HG03442 (cell line): ENCODE measurements around the gene COPS7B.

Experiments used
- ATAC-seq: cut with Tn5 transposase; IDR thresholded peaks from one replicate; pipeline ENCODE4 v1.9.1; 2021; ENCODE audit warnings: mild to moderate bottlenecking, moderate library complexity; ENCODE audit not compliant: unreplicated experiment

The COPS7B gene

DNA sequence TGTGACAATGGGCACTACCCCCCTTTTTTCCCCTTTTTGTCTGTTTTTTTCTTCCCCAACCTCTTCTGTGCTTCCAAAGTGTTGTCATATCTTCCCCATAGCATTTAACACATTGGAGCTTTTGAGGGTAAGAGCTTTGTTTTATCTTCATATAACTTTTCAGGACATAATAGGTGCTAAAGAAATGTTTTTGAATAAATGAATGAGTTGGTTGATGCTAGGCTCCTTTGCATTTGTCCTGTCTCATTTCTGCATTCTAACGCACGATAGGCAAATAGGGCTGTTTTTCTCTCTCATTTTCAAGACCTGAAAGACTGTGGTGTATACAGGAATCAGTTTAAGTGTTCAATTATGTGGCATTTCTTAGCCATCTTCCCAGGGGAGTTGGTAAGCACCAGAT is 832 bp upstream of the COPS7B start:
- no peak for ATAC-seq

DNA sequence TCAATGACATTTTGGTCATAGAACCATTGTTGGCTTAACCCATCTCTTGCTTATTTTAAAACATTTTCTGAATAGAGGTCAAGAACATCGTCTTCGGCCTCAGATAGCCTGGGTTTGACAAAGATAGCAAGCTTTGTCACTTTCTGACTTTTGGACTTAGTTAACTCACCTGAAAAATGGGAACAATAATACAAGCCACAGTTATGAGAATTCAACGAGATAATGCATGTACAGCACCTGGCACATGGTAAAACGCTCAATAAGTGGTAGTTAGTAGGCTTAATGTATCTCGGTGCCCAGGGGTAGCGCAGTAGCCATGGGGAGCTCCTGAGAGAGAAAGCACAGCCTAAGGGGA is 446 bp upstream of the COPS7B start:
- ATAC-seq: no peak

DNA sequence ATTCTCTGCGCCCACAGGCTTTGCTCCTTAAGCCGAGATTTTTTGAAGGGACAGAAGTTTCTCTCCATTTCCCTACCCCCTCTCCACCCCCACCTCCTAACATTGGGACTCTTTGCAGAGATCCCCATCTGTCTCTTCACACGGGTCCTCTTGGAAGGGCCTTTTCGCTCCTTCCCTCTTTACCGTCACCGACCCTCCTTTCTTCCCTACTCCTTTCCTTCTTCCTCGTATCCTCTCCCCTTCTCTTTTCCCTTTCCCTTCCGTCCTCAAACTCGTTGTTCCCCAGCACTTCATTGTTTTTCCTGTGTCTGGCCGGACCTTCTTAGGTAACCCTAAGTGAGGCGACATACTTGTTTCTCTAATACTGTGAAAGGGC is 660 bp downstream of the COPS7B start:
- no peak for ATAC-seq

DNA sequence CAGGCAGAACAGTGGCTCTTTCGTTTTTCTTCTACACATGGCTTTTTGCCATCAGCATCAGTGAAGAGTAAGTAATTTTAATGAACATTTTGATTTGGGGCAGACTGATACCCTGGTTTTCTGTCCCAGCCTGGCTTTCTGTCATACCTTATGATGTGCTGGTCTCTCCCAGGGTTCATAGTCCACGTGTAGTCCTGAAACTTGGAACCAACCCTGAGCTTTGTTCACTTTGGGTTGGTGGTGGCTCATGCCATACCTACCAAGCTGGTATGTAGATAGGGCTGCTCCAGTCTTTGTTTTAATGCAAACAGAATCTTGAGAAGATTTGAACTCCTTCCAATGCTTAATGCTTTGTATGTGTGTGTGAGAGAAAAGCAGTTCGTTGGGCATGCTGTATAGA is 4.9 kb downstream of the COPS7B start:
- no peak for ATAC-seq

DNA sequence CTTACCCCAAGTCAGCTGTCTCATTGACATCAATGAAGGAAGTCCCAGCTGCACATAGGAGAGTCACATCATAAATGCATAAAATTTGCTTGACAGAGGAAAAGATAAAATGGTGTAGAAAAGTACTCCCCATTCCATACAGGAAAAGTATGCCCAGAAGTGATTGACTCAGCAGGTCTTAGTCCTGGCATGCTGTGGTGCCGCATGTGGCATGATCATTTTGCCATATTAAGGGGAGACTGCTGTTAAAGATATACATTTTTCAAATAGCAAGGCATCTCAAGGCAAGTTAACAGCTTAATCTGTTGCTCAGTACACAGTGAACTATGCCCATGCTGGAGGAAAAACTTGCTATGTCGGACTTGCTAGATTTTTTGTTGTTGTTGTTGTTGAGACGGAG is 8.1 kb downstream of the COPS7B start:
- no peak for ATAC-seq

DNA sequence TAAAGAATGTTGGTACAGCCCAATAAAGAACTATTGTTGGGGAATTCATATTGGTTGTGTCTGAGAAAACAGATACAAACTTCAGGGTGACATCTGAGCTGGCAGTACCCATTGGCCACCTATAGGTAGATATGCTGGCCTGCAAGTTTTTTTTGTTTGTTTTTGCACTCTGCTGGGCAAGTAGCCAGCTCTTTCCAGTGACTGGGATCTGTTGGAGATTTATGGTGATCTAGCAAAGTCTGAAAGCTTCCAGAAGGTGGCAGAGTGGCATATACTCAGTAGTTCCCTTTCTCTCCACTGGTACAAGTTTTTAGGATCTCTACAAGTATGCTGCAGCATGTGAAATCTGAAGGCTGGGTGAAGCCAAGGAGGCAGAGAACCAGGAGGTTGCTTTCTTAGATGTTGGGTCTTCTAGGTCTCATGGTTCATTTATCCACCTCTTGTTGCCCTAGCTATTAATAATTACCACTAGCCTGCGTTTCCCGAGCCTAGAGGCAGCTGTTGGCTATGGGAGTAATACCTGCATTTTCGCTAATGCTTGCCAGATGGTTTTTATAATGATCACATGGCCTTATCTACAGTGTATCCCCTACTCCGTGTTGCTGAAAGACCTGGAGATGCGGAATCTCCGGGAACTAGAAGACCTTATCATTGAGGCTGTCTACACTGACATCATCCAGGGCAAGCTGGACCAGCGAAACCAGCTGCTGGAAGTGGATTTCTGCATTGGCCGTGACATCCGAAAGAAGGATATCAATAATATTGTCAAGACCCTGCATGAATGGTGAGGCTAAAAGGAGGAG is 9.5 kb downstream of the COPS7B start:
- ATAC-seq: no peak

DNA sequence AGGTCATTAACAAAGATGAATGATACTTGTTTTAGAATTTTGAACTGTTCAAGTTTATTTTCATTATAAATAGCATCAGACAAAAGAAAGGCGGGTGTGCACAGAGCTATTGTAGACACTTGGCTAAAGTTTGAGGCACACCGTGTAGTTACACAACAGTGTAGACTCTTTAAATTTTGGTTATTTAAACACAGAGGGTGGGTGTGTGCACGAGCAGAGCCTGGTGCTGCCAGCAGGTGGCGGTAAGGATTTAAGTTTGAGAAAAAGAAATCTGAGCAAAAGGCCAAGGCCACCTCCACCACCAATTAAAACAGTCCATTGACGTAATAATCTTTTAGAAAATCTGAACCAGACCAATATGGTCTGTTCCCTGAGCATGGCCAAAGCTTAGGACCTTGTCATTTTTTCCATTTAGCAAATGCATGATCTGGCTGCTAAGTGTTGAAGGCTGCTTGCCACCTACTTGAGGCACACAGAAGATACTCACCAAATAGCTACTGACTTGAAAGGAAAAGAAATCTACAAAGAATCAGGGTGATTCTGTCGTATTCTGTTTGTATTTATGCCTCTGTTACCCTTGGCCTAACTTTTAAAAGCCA is 14.3 kb downstream of the COPS7B start:
- no peak for ATAC-seq

DNA sequence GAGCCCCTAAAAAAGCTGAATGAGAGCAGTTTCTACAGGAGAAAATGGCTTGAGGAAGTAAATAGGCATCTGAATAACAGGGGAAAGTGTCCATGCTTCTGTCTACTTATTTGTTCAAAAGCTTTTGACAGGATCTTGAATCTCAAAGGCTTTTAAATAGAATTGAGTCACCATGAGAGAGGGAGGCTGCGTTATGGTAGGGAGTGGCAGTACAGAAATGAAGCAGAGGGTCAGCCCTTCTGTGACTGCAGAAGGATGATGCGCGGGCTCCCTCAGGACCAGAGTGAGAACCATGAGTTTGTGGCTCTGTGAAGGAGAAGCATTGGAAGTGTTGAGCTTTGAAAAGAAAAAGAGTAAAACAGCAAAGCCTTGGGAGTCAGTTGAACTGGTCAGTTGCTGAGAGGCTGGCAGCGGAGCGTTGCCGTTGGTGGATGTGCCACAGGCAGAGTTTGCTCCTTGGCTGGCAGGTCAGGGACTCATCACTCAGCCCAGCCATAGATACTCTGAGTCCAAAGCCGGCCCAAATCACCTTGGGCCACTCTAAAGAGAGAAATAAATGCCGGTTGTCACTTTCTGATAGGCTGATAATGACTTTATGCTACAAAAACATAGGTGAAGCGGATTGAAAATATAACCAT is 17.4 kb downstream of the COPS7B start:
- no peak for ATAC-seq

DNA sequence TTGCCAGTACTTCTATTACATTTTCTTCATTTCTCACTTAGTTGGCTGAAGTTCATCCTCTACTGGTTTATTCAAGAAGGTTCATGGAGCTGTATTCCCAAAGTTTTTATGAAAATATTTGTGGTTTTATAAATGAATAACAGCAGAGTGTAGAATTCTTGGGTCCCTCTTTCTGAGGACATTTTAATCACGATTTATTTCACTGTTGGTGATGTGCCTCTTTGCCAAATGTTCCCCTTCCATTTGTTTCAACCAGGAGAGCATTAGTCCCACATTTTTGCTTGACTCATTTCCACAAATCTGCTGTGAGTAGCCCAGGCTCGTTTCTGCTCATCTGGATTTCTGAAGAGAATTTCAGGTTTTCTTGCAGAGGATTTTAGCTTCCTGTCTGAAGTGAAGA is 20.8 kb downstream of the COPS7B start:
- ATAC-seq: no peak

DNA sequence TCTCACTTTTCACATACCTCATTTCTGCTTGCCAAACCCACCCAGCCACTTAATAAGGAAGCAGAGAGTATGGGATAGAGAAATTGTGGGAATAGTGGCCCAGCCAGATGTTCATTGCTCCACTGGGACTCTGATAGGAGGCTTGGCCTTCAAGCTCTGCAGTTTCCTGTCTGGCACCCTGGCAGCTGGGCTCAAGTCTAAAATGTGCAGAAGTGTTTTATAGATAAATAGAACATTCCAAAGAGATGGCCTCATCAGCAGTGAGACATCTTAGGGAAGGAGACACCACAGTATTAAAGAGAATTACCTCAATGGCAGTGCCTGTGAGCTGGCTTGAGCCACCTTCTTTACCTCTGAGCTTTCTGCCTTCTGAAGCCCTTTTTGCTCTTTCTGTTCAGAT is 24.7 kb downstream of the COPS7B start:
- no peak for ATAC-seq

DNA sequence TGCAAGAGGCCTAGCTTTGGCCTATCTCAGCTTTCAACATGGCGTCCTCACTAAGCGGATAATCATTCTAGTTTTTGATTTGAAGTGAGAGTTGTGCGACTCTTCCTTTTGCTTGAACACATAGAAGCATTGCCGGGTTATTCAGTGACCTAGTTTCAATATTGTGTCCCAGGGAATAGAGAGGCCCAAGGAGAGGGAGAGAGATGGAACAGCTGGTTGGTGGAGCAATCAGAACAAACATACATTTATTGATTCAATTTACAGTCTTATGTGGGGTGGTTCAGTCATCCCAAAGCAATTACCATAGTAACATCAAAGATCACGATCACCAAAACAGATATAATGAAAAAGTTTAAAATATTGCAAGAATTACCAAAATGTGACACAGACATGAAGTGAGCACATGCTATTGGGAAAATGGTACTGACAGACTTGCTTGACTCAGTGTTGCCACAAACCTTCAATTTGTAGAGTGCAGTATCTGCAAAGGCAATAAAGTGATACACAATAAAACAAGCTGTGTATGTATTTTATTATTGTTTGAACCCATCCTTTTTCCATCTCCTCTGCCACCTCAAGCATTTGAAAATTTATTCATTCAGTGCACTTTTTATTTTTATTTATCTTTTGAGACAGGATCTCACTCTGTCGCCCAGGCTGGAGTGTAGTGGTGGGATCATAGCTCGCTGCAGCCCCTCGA is 30.2 kb downstream of the COPS7B start:
- no peak for ATAC-seq

DNA sequence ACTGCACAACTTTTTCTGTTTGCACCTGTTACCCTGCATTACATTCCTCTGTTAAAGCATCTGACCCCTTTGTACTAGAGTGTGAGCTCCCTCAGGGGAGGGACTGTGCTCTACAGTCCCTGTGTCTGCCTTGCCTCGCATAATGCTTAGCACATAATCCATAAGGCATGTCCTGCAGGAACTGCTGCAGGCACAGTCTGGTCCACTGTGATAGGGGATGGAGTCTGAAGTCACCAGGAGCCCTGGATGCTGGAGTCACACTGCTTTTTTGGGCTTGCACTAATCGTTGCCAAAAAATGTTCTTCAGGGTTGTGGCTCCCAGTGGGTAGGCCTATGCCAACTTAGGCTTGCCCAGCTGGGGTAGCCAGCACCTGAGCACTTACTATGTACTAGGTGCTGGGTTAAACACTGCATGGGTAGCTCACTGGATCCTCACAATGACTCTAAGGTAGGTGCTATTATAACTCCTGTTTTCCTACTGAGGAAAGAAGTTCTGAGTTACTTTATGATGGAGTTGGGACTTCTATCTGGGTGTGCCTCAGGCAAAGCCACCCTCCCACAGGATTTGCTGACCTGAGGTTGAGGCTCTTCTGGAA is 33.3 kb downstream of the COPS7B start:
- no peak for ATAC-seq

DNA sequence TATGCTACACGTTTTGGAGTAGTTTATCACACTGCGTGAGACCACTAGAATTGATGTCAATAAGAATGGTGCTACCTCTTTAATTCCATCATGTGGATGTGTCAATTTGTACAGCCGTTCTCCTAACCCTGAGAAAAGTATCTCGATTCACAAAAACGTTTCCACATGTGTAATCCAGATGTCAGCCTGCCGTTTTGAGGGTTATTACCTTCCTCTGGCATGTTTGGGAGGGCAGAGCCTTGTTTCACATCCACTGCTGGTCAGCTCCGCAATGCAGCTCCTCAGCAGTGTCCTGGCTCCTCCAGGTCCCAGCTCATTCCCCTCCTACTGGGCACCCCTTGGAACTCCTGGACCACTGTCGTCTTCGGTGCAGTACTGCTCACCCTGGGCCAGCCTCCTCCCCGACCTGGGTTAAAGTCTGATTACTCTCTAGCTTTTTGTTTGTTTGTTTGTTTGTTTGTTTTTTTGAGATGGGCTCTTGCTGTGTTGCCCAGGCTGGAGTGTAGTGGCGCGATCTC is 34.6 kb downstream of the COPS7B start:
- no peak for ATAC-seq

DNA sequence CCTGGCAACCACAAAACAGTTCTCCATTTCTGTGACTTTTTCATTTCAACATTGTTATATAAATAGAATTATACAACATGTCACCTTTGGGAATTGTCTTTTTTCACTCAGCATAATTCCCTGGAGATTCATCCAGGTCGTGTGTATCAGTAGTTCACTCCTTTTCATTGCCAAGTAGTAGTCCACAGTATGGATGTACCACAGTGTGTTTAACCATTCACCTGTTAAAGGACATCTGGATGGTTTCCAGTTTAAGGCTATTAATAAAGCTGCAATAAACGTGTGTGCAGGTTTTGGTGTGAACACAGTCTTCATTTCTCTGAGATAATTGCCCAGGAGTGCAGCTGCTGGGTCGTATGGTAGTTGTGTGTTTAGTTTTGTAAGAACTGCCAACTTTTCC is 35.7 kb downstream of the COPS7B start:
- ATAC-seq: no peak

DNA sequence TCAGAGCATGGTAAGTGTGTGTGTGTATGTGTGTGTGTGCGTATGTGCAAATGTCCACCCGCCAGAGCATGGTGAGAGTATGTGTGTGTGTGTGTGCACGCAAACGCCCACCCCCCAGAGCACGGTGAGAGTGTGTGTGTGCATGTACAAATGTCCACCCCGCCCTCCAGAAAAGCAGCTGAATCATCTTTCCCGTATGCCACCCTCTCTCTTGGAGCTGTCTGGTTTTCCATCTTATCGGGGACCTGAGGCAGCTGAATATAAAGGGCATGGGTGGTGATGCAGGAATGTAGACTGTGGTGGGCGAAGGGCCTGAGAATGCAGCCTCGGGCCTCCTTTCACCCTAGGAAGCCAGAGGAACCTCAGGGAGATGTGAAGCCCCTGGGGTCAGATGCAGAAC is 66.9 kb downstream of the COPS7B start:
- no peak for ATAC-seq

DNA sequence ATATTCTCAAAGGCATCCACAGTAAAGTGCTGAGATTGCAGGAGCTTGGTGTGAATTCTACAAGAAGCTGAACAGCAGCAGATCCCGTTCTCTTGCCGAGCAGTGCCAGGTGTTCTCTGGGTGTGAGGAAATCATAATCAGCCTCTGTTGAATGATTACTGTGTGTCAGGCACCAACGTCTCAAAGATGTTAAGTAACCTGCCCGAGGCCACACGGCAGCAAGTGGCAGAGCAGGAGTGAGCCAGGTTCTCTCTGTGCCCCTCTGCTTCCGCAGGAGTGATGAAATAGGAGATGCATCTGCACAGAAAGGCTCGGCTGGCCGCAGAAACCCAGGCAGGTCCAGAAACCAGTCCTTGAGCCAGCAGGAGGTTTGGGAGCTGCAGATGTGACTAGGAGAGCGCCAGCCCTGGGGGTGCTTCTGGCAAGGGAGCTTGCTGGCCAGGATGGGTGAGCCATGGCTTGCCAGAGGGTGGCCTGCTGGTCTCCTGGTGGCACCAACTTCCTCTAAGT is 68.4 kb downstream of the COPS7B start:
- ATAC-seq: no peak

DNA sequence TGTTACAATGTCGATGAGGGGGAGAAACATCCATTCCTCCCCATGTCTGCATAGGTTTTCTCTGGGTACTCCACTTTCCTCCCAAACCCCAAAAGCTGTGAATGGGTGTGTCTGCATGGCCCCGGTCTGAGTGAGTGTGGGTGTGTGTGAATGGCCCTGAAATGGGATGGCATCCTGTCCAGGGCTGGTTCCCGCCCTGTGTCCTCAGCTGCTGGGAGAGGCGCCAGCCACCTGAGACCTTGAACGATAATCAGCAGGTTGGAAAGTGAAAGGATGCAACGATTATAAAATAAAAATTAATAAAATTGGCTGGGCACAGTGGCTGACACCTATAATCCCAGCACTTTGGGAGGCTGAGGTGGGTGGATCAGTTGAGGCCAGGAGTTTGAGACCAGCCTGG is 70.7 kb downstream of the COPS7B start:
- no peak for ATAC-seq
